ENCODE results near the gene LIPT1. TPM values are rescaled to one million over a fixed set of nuclear protein-coding genes. Genes with fewer than 3 reads are reported as not detected.

LIPT1 gene
- total and polyA plus RNA-seq, 2 of the 8 experiments (the other 6 are each of a cell fraction or from before 2014, with no cell fraction given): 6.1 to 10.9 TPM

GRCh38 chr2:99188357-99188756, 33.6 kb downstream of the LIPT1 start:
- no peak overlapping the region for H2BK12ac ChIP-seq (ENCODE audit: low read depth, low read length)
- WGBS, 2 experiments (ENCODE audit: extremely low coverage in 1 of 2, insufficient coverage in 1 of 2, insufficient read length in 1 of 2, insufficient replicate concordance in 2 of 2, low coverage in 1 of 2, low lambda C conversion rate in 2 of 2, missing lambda C conversion rate in 1 of 2): 90% methylated on average over 3 of the region's 3 CpGs; no CpG with 5 or more reads in 1 of the 2 experiments
- no peak overlapping the region for H4K91ac ChIP-seq (replicated peaks; ENCODE audit: insufficient read length, low read length)
- DNase-seq (ENCODE audit: low read depth in 1 of 2, low spot score in 2 of 2) (no peak), FAIRE-seq (no peak)
- no peak overlapping the region for H3K4me3 ChIP-seq (ENCODE audit: extremely low read depth in 1 of 4, insufficient read depth in 2 of 4, low read depth in 3 of 4, low read length in 4 of 4)
- no peak overlapping the region for H3K27ac ChIP-seq (ENCODE audit: low read depth, low read length)
- H3K27me3 ChIP-seq (replicated peaks in 1 of 4; ENCODE audit: control insufficient read depth in 3 of 4, extremely low read depth in 1 of 4, insufficient read depth in 3 of 4, low read length in 3 of 4): no peaks in the 10 kb centered on the region
- H2AFZ ChIP-seq (ENCODE audit: low read length): no peak overlapping the region
- no peak overlapping the region for H2BK5ac ChIP-seq (ENCODE audit: low read depth, low read length)
- H3K79me1 ChIP-seq (ENCODE audit: low read depth, low read length): no peaks in the 10 kb centered on the region
- no peak overlapping the region for H2BK120ac ChIP-seq (replicated peaks; ENCODE audit: low read depth, low read length)
- ChIA-PET CTCF (ENCODE audit: partially characterized antibody) (no interaction called here), POLR2A (ENCODE audit: partially characterized antibody) (interaction anchor here (1.5 kb wide), 1 partner anchor 9 kb away, joined by 3 read pairs; no protein-coding TSS in a partner anchor)
- no peak overlapping the region for H2AK5ac ChIP-seq (ENCODE audit: low read depth, low read length)
- H2BK15ac ChIP-seq (ENCODE audit: low read length): no peak overlapping the region
- H3K56ac ChIP-seq (replicated peaks; ENCODE audit: insufficient read length, low read depth, low read length): no peak overlapping the region
- H3K14ac ChIP-seq (ENCODE audit: insufficient read length): no peak overlapping the region
- H4K20me1 ChIP-seq (replicated peaks in 1 of 2; ENCODE audit: control insufficient read depth in 1 of 2, insufficient read depth in 2 of 2, low read length in 2 of 2): peaks cover 0 to 1% of the 10 kb centered on the region in 2 experiments
- peaks cover 3 to 58% of the 10 kb centered on the region in 2 experiments; a peak in 3 of 4 replicates for H3K79me2 ChIP-seq (ENCODE audit: control insufficient read depth in 1 of 2, insufficient read depth in 2 of 2, low read length in 2 of 2)
- H3K4me1 ChIP-seq (replicated peaks in 1 of 4; ENCODE audit: control insufficient read depth in 3 of 4, insufficient read depth in 4 of 4, low read length in 3 of 4): no peaks in the 10 kb centered on the region
- no peak overlapping the region for H3K4me2 ChIP-seq (ENCODE audit: insufficient read depth in 1 of 2, low read depth in 2 of 2, low read length in 2 of 2)
- H3K36me3 ChIP-seq (ENCODE audit: control insufficient read depth in 2 of 4, insufficient read depth in 4 of 4, low read length in 3 of 4): peaks cover 0 to 32% (median 13%) of the 10 kb centered on the region in 4 experiments; a peak in 3 of 8 replicates
- no peaks in the 10 kb centered on the region for H3K9me3 ChIP-seq (ENCODE audit: insufficient read depth in 2 of 2, low read depth in 1 of 2, low read length in 1 of 2)
- no peak overlapping the region for H3K4ac ChIP-seq (replicated peaks; ENCODE audit: insufficient read length, low read depth, low read length)
- H3K23me2 ChIP-seq (ENCODE audit: low read depth, low read length): 0 out of 2 replicates have a peak, but pooled peaks cover 1% of the 10 kb centered on the region
- H3K9ac ChIP-seq (replicated peaks in 1 of 4; ENCODE audit: extremely low read depth in 1 of 4, low read depth in 3 of 4, low read length in 3 of 4): no peak overlapping the region
- no peak overlapping the region for H4K5ac ChIP-seq (ENCODE audit: insufficient read length, low read depth, low read length)
- no peak overlapping the region for H3K18ac ChIP-seq (ENCODE audit: extremely low read depth, low read length)
- TF ChIP-seq EZH2 (IDR thresholded peaks at IDR 0.05; ENCODE audit: low read depth, low read length, severe bottlenecking) (no peak), SIX5 (IDR thresholded peaks at IDR 0.05; ENCODE audit: low read depth, low read length) (no peak), KDM5A (IDR thresholded peaks at IDR 0.05; ENCODE audit: low read length) (no peak), E2F6 (IDR thresholded peaks at IDR 0.05) (no peak), EGR1 (IDR thresholded peaks at IDR 0.05; ENCODE audit: borderline replicate concordance, low read depth, low read length) (no peak), CBX5 (IDR thresholded peaks at IDR 0.05; ENCODE audit: low read depth, low read length) (no peak)
- H4K8ac ChIP-seq (ENCODE audit: extremely low read depth, insufficient read depth, low read length): no peak overlapping the region
- H2BK20ac ChIP-seq (ENCODE audit: low read length): no peak overlapping the region
- H3K23ac ChIP-seq (ENCODE audit: insufficient read length): no peak overlapping the region
